Measurements from ENCODE around the gene ATP9A.

DNA sequence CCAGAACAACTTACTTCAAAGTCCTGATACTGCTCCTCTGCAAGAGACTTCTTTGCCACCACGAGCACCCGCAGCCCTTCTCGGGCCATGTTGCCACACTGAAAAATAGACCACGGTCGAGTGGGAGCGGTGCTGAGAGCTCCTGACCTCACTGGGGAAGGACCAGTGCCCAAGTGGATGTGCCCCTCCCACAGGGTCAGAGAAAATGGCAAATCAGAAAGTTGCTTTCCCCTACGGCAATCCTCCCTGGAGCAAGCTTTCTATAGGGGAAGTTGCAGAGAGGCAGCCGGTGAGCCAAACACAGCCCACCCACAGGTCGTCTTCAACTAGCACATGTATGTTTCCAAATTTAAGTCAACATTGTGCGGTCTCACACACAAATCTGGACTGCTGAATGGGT lies 140.6 kb downstream of the ATP9A start:
- TF ChIP-seq, protein P1, sequence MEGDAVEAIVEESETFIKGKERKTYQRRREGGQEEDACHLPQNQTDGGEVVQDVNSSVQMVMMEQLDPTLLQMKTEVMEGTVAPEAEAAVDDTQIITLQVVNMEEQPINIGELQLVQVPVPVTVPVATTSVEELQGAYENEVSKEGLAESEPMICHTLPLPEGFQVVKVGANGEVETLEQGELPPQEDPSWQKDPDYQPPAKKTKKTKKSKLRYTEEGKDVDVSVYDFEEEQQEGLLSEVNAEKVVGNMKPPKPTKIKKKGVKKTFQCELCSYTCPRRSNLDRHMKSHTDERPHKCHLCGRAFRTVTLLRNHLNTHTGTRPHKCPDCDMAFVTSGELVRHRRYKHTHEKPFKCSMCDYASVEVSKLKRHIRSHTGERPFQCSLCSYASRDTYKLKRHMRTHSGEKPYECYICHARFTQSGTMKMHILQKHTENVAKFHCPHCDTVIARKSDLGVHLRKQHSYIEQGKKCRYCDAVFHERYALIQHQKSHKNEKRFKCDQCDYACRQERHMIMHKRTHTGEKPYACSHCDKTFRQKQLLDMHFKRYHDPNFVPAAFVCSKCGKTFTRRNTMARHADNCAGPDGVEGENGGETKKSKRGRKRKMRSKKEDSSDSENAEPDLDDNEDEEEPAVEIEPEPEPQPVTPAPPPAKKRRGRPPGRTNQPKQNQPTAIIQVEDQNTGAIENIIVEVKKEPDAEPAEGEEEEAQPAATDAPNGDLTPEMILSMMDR (IDR thresholded peaks at IDR 0.05), result no peak
- TF ChIP-seq EP300 (IDR thresholded peaks at IDR 0.05) (no peak), POLR2A (IDR thresholded peaks at IDR 0.05) (no peak)

Measured in tibial nerve (tissue), 4 donors.